Measurements from ENCODE around the gene TPPP.

Gene TPPP

DNA sequence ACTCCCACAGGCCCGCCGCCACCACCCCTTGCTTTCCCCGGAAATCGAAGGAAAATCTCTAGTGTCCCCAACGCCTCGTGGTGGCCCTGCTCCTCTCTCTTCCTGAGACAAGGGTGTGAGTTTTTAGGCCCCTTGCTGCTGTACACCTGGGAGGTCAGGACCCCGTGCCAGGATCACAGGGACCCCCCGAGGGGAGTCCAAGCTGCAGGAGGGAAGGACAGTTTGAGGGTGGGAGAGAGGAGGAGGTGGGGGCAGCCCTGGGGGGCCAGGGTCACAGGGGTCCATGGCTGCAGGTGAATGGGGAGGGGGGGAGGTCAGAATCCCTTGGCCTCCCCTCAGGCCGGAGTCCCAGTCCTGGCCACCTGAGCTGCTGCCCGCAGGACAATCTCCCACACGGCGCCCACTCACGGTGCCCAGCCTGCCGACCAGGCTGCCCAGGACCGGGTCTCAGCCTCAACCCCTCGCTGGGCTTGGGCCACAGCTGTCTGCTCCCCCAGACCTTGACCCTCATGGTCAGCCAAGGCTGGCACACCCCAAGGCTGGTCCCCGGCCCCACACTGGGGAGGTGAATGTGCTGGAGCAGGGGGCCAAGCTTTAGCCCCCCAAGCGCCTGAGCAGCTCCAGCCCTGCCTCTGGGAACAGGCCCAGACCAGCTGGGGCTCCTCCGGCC is 19.9 kb downstream of the TPPP start:
- peak overlapping the region; percentile 42; the same call in 1 of the 2 replicates for H3K4me3 ChIP-seq (ENCODE audit: low read depth, low read length)
- DNase-seq (ENCODE audit: low read depth): no peak
- TF ChIP-seq, protein P1, sequence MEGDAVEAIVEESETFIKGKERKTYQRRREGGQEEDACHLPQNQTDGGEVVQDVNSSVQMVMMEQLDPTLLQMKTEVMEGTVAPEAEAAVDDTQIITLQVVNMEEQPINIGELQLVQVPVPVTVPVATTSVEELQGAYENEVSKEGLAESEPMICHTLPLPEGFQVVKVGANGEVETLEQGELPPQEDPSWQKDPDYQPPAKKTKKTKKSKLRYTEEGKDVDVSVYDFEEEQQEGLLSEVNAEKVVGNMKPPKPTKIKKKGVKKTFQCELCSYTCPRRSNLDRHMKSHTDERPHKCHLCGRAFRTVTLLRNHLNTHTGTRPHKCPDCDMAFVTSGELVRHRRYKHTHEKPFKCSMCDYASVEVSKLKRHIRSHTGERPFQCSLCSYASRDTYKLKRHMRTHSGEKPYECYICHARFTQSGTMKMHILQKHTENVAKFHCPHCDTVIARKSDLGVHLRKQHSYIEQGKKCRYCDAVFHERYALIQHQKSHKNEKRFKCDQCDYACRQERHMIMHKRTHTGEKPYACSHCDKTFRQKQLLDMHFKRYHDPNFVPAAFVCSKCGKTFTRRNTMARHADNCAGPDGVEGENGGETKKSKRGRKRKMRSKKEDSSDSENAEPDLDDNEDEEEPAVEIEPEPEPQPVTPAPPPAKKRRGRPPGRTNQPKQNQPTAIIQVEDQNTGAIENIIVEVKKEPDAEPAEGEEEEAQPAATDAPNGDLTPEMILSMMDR (IDR thresholded peaks at IDR 0.05; ENCODE audit: control insufficient read depth, extremely low read depth, insufficient read depth): no peak

DNA sequence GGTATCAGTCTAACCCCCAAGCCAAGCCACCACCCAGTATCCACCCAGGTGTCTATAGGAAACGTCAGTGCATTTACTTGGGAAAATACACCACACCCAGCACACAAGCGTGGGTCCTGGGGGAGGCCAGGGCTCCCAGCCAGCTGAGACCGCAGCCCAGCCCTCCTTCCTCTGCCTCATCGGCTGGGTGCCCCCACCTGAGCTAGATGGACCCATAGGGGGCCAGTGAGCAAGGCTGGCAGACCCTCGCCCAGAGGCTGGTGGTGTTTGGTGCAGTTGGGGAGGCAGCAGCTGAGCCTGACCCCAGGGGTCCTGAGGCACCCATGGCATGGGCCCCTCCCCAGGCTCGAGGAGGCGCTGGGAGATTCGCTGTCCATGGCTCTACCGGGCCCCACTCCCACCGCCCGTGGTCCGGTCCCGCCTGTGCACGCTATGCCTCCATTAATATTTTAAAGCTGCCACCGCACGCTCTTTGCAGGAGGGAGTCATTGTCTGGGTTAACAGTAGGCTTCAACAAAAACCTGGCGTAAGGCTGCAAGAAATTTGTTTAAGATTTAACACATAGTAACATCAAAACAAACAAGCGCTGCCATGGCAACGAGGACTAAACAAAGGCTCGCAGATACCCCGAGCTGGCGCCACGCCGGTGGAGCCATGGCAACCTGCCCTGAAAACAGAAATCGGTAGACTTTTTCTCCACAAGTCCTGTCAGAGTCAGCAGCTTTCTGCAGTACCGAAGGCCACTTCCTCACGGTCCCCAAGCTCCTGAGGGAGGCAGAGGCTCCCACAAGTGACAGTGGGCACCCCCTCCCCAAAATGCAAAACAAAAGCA is 20.6 kb downstream of the TPPP start:
- peak overlapping the region; percentile 42 for H3K4me3 ChIP-seq (ENCODE audit: low read depth, low read length)
- TF ChIP-seq, protein P1 (IDR thresholded peaks at IDR 0.05; ENCODE audit: control insufficient read depth, extremely low read depth, insufficient read depth): no peak
- peak; percentile 89 for DNase-seq (ENCODE audit: low read depth)

DNA sequence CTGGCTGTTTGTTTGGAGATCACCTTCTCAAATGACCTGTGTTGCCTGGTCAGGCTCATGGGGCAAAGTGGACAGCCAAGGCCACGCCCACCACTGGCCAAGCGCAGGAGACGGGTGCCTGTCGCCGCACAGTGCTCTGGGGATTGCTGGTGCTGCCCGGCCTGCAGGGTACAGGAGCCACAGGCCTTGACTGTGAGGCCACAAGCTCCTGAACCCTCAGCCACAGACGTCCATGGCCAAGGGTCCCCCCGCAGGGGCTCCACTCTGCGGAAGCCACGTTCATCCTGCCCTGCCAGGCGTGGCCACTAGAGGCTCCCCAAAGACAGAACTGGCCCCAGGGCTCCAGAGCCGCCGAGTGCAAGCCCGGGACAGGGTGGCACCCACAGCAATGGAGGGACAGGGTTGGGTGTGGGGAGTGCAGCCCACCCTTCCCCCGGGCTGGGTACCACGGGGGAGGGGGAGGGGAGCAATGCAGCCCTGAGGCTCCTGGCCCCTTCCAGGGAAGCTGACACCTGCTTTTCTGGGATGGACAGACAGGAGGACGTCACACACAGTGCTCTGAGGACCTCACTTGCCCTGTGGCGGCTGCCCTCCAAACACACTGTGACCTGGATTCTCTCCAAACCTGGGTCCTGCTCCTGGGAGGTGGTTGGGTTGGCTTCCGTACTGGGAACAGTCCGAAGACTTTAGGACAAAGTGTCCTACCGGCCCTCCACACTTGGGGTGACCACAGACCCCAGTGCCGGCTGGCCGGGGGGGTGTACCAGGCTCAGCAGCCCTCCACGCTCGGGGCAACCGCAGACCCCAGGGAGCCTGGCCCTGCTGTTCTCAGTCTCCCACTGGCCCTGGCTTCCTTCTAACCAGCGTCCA is 21.5 kb downstream of the TPPP start:
- DNase-seq (ENCODE audit: low read depth): no peak
- H3K4me3 ChIP-seq (ENCODE audit: low read depth, low read length): peak overlapping the region; percentile 42
- TF ChIP-seq, protein P1 (IDR thresholded peaks at IDR 0.05; ENCODE audit: control insufficient read depth, extremely low read depth, insufficient read depth): peak; percentile 84

DNA sequence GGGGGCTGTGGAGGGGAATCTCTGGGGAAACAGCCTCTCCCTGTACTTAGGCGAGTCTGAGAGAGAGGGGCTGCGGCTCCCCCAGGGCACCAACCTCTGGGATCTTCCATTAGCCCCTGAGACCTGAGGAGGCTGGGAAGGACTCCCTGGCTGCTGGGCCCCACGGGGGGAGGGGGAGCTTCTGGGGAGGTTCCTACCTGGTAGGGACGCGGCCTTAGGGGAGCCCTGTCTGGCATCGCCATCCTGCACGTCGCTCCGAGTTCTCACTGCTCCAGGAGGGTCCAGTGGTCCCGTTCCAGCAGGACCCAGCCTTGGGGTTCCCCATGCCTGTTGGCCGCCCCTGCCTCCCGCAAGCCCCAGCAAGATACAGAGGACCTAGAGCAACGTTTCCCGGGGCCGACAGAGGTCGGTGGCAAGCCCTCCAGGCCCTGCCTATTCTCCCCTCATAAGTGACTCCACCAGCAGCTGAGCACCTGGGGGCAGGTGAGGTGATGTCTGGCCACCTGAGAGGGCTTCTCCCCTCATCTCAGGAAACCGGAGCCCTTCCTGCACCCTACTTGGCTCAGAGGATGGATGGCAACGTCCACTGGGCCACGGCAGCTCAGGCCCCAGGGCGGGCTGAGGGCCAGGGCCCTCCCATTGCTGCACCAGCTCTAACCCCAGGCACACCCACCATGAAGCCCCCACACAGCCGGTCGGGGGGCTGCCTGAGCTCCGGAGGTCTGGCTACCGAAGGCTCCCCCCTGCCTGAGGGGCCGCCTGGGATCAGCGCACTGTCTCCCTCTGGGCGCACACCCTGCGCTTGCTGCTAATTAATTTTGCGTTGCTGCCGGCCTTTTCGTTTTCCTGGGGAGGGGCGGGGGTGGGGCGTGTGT is 22.5 kb downstream of the TPPP start:
- TF ChIP-seq, protein P1 (IDR thresholded peaks at IDR 0.05; ENCODE audit: control insufficient read depth, extremely low read depth, insufficient read depth): no peak
- H3K4me3 ChIP-seq (ENCODE audit: low read depth, low read length): no peak overlapping the region
- no peak for DNase-seq (ENCODE audit: low read depth)

DNA sequence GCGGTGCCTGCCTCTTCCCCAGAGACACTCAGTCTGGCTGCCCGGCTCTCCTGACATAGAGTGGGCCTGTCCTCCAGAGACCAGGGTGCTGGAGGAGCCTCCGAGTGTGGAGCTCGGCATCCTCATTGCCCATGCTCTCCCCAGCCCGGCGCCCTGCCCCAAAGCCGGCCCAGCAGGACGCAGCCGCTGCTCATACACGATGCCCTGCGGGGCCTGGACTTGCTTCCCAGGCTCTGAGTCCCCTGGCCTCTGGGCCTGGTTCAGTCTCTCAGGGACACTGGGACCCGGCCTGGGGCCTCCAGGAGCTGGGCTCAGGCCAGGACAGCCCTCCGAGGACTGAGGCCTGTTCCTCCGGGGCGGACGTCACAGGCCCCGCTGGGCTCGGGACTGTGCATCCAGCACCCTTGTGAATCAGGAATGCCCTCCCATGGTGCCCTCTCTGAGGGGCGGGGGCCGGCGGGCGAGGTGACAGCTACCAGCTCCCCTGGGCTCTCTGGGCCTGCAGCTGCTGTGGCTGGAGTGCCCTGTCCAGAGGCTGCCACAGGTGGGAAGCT is 23.2 kb downstream of the TPPP start:
- H3K4me3 ChIP-seq (ENCODE audit: low read depth, low read length): no peak overlapping the region
- no peak for DNase-seq (ENCODE audit: low read depth)
- TF ChIP-seq, protein P1 (IDR thresholded peaks at IDR 0.05; ENCODE audit: control insufficient read depth, extremely low read depth, insufficient read depth): no peak
